Nephron (organoid): ENCODE measurements around the gene DERL2.
A peak's percentile ranks its signal among the peaks of the same experiment; 100 is the strongest.
"Not testable (repeated sequence)": the region's sequence is repeated elsewhere in the genome, so short reads cannot be mapped to it uniquely, and the experiment has no call there.

Experiments used
- H3K27ac Mint-ChIP-seq, 3 experiments: 2 replicates each; pipeline ENCODE4 v1.8.0; 2020; ENCODE audit warnings: mixed read lengths in 3 of 3, mild to moderate bottlenecking in 2 of 3, moderate library complexity in 1 of 3
- H3K27me3 Mint-ChIP-seq: 2 replicates; pipeline ENCODE4 v1.8.0; 2021; ENCODE audit warnings: low read depth, mild to moderate bottlenecking, moderate library complexity, mixed read lengths
- H3K36me3 Mint-ChIP-seq: 2 replicates; pipeline ENCODE4 v1.8.0; 2020; ENCODE audit warnings: low read depth, mixed read lengths
- H3K4me1 Mint-ChIP-seq: 2 replicates; pipeline ENCODE4 v1.8.0; 2020; ENCODE audit warnings: mixed read lengths
- H3K4me3 Mint-ChIP-seq, 3 experiments: 2 replicates each; pipeline ENCODE4 v1.8.0; 2020; ENCODE audit warnings: mild to moderate bottlenecking in 3 of 3, mixed read lengths in 3 of 3, moderate library complexity in 2 of 3
- H3K9me3 Mint-ChIP-seq: 2 replicates; pipeline ENCODE4 v1.8.0; 2020; ENCODE audit warnings: mixed read lengths
- CTCF ChIP-seq, 3 experiments: fragments of 200-600 bp; sonication (generic); IDR thresholded peaks; one replicate each; pipeline ENCODE4 v1.5.0; 2021; ENCODE audit warnings: antibody characterized with exemption in 3 of 3; ENCODE audit not compliant: unreplicated experiment in 3 of 3

DERL2 gene

GRCh38 chr17:5439446-5439764, 46.6 kb downstream of the DERL2 start:
- Mint-ChIP-seq H3K9me3 (no peaks in the 10 kb centered on the region), H3K27me3 (no peaks in the 10 kb centered on the region), H3K27ac (peak overlapping the region; percentile 70 to 87 (median 83))

GRCh38 chr17:5438716-5439445, 47.1 kb downstream of the DERL2 start, which contains the start of gene C1QBP:
TSS of gene C1QBP (minus strand) at chr17:5439155. CDS start at chr17:5439073, 82 bp downstream.
- TF ChIP-seq CTCF (IDR thresholded peaks at IDR 0.05; ENCODE audit: unreplicated experiment in 3 of 3): peak; percentile 100
- H3K4me1 Mint-ChIP-seq: peaks cover 28% of the 10 kb centered on the region
- H3K27ac Mint-ChIP-seq: peak within 1 kb of the TSS; percentile 70 to 87 (median 83)
- no peaks in the 10 kb centered on the region for H3K9me3 Mint-ChIP-seq
- peaks cover 37% of the 10 kb centered on the region for H3K36me3 Mint-ChIP-seq
- peak within 1 kb of the TSS; percentile 78 to 89 (median 89) for H3K4me3 Mint-ChIP-seq
- no peaks in the 10 kb centered on the region for H3K27me3 Mint-ChIP-seq

More at GRCh38 chr17:5439446-5439764, 46.6 kb downstream of the DERL2 start:
- peak overlapping the region; percentile 78 to 89 (median 89) for H3K4me3 Mint-ChIP-seq
- H3K36me3 Mint-ChIP-seq: peaks cover 39% of the 10 kb centered on the region
- peak; percentile 22 to 53 (median 43) for TF ChIP-seq CTCF (IDR thresholded peaks at IDR 0.05; ENCODE audit: unreplicated experiment in 3 of 3)
- peaks cover 28% of the 10 kb centered on the region for H3K4me1 Mint-ChIP-seq

GRCh38 chr17:5437721-5438317, 48.2 kb downstream of the DERL2 start:
- peaks cover 47% of the 10 kb centered on the region for H3K36me3 Mint-ChIP-seq
- peak overlapping the region; percentile 78 to 89 (median 83) for H3K4me3 Mint-ChIP-seq
- TF ChIP-seq CTCF (IDR thresholded peaks at IDR 0.05; ENCODE audit: unreplicated experiment in 3 of 3): no peak
- H3K27ac Mint-ChIP-seq: peak overlapping the region; percentile 55 to 71 (median 70)
- peaks cover 28% of the 10 kb centered on the region for H3K4me1 Mint-ChIP-seq
- no peaks in the 10 kb centered on the region for H3K27me3 Mint-ChIP-seq
- no peaks in the 10 kb centered on the region for H3K9me3 Mint-ChIP-seq

DNA sequence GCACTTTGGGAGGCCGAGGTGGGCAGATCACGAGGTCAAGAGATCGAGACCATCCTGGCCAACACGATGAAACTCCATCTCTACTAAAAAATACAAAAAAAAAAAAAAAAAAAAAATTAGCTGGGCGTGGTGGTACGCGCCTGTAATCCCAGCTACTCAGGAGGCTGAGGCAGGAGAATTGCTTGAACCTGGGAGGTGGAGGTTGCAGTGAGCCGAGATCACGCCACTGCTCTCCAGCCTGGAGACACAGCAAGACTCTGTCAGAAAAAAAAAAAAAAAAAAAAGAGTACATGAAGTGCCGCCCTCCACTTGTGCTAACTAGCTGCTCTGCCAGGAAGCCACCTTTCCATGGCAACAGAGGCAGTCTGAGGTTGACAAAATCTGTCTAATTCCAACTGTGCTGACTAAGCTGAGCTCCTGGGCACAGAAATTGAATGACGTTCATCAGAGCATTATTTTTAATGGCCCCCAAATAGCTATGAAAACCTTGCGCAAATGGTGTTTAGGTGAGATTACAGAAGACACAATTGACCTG, 50.1 kb downstream of the DERL2 start:
- Mint-ChIP-seq H3K4me3 (peak overlapping the region; percentile 74 to 80 (median 78)), H3K4me1 (peaks cover 28% of the 10 kb centered on the region), H3K36me3 (peaks cover 61% of the 10 kb centered on the region)
- not testable (repeated sequence) for H3K9me3 Mint-ChIP-seq, H3K27ac Mint-ChIP-seq, H3K27me3 Mint-ChIP-seq

GRCh38 chr17:5434984-5435383, 51.0 kb downstream of the DERL2 start:
- no peak for TF ChIP-seq CTCF (IDR thresholded peaks at IDR 0.05; ENCODE audit: unreplicated experiment in 3 of 3)
- H3K9me3 Mint-ChIP-seq: no peaks in the 10 kb centered on the region

DNA sequence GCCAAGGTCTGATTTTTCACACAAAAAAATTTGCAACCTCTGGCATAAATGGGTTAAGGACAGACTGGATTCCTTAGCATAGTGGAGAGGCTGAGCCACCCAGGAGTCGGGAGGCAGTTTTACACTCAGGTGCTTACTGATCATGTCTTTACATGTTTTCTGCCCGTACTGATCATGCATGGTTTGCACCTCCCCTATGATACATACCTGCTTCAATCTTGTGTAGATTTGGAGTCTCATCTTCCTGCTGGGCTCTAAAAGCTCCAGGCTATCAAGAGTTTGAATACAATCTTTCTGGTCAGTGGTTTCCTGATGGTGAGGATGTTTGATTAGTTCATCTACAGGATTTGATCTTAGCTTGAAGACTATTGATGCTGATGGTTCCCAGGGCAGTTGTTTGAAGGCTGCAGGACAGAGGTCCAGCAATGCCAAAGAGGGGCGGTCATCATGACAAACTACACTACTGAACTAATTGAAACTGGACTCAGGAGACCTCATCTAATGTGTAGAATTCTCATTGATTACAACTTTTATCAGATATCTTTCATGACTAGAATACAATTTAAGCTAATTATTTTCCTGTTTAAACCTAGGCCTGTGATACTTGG, 53.9 kb downstream of the DERL2 start:
- H3K4me1 Mint-ChIP-seq: peaks cover 7% of the 10 kb centered on the region
- H3K27ac Mint-ChIP-seq: no peak overlapping the region
- H3K4me3 Mint-ChIP-seq: no peak overlapping the region
- H3K36me3 Mint-ChIP-seq: peaks cover 80% of the 10 kb centered on the region
- no peaks in the 10 kb centered on the region for H3K27me3 Mint-ChIP-seq
- TF ChIP-seq CTCF (IDR thresholded peaks at IDR 0.05; ENCODE audit: unreplicated experiment in 3 of 3): no peak
- H3K9me3 Mint-ChIP-seq: no peaks in the 10 kb centered on the region

More at GRCh38 chr17:5434984-5435383, 51.0 kb downstream of the DERL2 start:
- no peaks in the 10 kb centered on the region for H3K27me3 Mint-ChIP-seq
- peaks cover 28% of the 10 kb centered on the region for H3K4me1 Mint-ChIP-seq
- peaks cover 66% of the 10 kb centered on the region for H3K36me3 Mint-ChIP-seq
- H3K27ac Mint-ChIP-seq: no peak overlapping the region
- peak overlapping the region in 2 of 3 experiments; percentile 57 to 68 for H3K4me3 Mint-ChIP-seq

DNA sequence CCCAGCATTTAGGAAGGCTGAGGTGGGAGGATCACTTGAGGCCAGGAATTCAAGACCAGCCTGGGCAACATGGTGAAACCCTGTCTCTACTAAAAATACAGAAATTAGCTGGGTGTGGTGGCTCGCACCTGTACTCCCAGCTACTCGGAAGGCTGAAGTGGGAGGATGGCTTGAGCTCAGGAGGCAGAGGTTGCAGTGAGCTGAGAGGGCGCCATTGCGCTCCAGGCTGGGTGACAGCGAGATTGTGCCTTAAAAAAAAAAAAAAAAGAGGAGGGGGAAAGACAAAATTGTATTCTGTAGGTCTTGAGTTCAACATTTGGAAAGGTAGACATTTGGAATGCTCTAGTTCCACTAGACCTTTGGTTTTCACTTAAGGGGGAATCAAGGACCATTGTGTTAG, 54.7 kb downstream of the DERL2 start:
- peaks cover 76% of the 10 kb centered on the region for H3K36me3 Mint-ChIP-seq
- not testable (repeated sequence) for H3K4me1 Mint-ChIP-seq, H3K27me3 Mint-ChIP-seq, H3K4me3 Mint-ChIP-seq, H3K27ac Mint-ChIP-seq, H3K9me3 Mint-ChIP-seq
